Activated CD8-positive, alpha-beta memory T cell treated with anti-CD3 and anti-CD28 coated beads for 1 hour (primary cell): Measurements from ENCODE around the gene CHTF8.
A peak's percentile ranks its signal among the peaks of the same experiment; 100 is the strongest.
"Not testable (repeated sequence)": the region's sequence is repeated elsewhere in the genome, so short reads cannot be mapped to it uniquely, and the experiment has no call there.

Source experiments
- DNase-seq, 2 donors: peaks; one replicate each; pipeline ENCODE4 v3.0.0-alpha.2; 2020; ENCODE audit warnings: low read depth in 1 of 2; ENCODE audit errors: extremely low read depth in 1 of 2

The CHTF8 gene, protein sequence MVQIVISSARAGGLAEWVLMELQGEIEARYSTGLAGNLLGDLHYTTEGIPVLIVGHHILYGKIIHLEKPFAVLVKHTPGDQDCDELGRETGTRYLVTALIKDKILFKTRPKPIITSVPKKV

DNA sequence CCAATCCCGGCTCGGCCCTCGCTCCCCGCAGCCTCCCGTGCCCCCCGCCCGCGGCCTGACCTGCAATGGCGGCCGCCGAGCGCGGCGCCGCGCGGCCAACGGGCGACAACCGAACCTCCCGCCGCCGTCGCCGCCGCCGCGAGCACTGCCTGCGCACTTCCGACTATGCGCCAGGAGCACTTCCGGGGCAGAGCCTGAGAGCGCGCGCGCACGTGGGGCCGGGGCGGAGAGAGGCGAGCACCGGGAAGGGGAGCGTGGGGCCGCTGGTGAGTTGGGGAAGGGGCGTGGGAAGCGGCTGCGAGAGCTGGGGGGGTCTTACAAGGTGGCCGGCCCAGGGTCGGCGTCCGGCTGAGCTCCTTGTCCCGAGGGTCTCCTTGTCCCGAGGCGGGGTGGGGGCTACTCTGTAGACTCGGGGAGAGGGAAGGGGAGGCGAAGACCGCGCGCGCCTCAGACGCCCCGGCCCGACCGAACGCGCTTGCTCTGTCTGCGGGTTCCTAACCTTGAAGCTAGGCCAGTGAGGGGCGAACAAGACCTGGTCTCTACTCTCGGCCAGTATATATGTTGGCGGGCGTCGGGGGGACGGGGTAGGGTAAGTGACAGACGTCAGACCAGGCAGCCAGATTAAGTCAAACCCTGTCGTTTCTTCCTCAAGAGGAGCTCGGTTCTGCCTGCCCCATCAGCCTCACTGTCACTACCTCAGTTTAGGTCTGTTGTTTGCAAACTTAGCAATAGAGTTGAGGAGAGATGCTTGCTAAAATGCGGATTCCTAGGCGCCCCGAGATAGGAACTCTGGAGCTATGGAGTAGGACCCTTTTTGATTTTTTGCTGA lies at the start of gene CHTF8, which contains the start of gene UTP4:
Gene CHTF8 (minus strand): TSS at position 165 of the 829 bp plus-strand sequence. CDS start 11,130 bp downstream, outside the sequence.
Gene UTP4 (plus strand): TSS at position 226 of the 829 bp plus-strand sequence. CDS start 811 bp downstream, outside the sequence.
- DNase-seq: peak; percentile 44 to 80

GRCh38 chr16:69180011-69180338 lies 47.6 kb upstream of the CHTF8 start:
- no peak for DNase-seq

DNA sequence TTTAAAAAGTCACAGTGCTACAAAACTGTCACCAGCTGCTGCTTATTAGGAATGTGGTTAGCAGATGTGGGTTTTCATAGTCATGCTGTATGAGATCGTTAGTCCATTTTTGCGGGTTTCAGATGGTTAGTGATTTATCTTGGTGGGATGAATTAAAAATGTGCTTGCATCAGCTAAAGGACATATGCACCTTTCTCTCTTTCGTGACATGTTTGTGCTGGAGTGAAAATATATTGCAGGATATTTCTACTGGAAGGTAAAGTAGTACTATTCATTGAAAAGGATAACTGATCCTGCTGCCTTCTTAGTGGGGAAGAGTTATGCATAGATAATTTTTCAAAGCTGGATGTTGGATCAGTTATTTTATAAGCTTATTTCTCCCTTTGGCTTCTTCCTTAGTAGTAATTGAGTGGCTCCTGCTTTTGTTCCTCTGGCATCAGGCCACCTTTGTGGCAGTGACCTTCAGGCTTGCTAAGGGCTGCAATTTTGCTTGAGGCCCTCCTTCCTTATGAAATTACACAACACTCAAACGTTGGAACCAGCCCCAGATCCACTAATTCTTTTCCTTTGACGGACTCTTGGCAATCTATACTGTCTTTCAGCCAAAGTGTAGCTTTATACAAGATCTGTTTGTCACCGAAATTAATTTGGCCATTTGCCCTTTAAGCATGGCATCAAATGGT lies 47.1 kb upstream of the CHTF8 start:
- no peak for DNase-seq

DNA sequence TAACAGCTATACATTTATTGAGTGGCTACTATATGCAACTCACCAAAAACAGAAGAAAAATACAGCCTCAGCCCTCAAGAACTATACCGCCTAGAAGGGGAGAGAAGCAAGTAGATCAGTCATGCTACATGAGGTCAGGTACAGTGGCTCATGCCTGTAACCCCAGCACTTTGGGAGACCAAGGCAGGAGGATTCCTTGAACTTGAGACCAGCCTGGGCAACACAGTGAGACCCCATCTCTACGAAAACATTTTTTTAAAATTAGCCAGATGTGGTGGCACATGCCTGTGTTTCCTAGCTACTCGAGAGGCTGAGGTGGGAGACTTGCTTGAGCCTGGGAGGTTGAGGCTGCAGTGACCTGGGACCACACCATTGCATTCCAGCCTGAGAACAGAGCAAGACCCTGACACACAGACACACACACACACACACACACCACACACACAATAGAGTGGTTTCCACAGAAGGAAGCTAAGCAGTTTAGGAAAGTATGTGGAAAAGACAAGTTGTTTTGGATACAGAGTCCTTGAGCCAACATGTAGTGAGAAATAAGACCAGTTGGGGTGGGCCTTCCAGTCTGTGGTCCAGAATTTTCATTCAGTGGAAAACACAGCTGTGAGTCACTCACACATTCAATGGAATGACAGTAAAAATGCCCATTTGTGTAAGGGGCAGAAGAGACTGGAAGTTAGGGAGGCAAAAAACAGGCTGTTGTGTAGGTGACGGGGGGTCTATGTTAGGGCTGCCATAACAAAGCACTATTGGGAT lies 43.8 kb upstream of the CHTF8 start:
- no peak for DNase-seq

- no peak for DNase-seq
These were observed 39.1 kb upstream of the CHTF8 start for GRCh38 chr16:69171325-69172084.

DNA sequence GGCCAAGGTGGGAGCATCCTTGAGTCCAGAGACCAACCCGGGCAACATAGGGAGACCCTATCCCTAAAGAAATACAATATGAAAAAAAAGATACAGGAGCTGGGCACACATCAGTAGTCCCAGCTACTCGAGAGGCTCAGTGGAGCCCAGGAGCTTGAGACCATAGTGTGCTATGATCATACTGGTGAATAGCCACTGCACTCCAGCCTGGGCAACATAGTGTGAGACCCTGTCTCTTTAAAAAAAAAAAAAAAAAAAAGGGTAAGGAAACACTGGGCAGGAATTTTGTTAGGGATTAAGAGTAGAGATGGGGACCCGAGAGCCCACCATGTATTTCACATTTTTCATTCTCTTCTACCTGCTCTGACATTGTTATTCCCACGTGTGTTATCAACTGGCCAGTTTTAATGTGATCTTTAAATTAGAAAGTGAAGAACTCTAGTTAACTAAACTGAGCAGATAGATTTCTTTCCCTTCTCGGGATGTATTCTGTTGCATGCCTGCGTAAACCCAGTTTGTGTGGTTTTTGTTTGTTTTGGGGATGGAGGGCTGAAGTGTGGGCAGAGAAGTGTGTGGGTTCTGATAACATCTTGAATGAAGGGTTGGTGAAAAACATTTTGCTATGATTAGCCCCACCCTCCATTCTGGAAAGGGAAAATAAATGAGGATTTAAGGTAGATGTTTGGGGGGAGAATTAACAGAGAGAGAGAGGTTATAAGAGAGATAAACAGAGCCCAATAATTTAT lies 37.4 kb upstream of the CHTF8 start:
- no peak for DNase-seq

- DNase-seq: no peak
These were observed 36.7 kb upstream of the CHTF8 start for GRCh38 chr16:69169051-69169450.

- no peak for DNase-seq
These were observed 34.9 kb upstream of the CHTF8 start for GRCh38 chr16:69166946-69167930.

DNA sequence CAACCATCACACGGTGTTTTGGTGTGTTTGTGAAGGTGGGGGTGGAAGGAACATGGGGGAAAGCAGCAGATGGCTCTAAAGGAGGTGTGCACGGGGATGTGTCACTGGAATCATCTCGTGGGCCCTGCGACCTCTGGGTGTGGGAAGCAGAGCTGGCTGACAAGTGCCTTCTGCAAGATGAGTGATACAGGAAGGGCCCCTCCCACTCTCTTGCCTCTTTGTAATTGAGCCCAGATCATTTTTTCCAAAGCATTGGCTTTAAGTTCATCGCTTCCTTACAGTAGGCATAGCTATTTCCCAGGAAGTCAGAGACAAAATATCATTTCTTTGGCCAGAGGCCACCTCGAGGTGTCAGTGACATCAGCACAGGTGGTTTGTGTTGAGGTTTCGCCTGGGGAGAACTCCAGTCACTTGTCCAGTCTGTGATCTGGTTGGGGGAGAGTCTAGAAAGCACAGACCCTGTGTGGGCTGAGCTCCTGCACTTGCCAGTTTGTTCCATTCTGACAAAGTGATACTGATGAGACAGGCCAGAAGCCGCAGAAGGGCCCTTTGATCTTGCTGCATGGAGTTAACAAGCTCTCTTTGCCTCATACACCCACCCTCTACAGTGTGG lies 33.9 kb upstream of the CHTF8 start:
- no peak for DNase-seq

DNA sequence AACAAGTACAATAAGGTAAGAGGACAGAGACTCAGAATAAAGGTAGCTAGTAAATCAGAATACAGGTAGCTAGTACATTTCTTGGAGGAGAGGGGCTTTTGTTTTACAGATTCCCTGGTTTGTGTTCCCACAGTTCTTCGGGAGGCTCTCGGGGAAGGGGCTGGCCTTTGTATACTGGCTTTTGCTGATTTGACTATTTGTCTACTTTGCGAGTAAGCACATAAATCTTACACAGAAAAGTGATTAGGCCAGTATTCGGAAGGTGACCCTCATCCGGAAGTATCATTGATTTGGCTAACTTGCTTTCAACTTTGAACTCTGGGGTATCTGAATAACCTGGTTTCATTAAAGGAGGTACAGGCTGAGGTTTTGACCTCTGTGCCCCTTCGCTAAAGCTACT lies 33.2 kb upstream of the CHTF8 start:
- no peak for DNase-seq

DNA sequence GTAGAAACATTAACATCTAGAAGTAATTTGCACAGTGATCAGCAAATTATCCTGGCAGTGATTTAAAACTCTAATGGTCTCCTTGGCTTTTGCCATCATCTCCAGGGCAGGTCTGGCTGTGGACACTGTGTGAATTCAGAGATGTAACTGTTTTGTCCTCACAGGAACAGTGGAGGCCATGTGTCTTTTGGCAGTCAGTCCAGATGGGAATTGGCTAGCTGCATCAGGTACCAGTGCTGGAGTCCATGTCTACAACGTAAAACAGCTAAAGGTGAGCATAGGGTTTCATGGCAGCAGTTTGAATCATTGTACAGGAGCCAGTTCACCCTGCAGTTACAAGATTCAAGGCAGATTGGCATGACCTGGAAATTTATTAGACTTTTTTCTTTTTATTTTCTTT lies 27.8 kb upstream of the CHTF8 start:
- DNase-seq: no peak

DNA sequence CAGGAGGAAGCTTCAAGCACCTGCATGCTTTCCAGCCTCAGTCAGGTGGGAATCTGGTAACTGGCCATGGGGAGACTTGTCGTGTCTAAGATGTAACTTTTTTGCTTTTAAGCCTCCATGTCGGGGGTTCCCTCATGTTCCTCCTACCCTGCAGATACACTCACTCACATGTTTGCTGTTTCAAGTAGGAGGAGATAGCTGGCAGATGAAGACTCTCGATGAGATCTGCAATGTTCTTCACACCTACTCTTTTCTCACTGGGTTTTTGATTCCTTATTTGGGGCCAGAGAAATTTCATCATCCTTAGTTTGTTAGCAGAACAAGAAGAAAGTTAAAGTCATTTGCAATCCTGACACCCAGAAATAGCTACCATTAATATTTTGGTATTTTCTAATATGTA lies 24.8 kb upstream of the CHTF8 start:
- no peak for DNase-seq

GRCh38 chr16:69150146-69150865 lies 17.9 kb upstream of the CHTF8 start:
- DNase-seq: no peak

DNA sequence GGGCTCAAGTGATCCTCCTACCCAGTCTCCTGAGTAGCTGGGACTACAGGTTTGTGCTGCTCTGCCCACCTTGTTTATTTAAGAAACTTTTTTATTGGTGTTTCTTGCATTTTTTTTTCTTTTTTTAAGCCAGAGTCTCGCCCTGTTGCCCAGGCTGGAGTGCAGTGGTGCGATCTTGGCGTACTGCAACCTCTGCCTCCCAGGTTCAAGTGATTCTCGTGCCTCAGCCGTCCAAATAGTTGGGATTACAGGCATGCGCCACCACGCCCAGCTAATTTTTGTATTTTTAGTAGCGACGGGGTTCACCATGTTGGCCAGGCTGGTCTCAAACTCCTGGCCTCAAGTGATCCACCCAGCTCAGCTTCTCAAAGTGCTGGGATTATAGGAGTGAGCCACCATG lies 17.2 kb upstream of the CHTF8 start:
- not testable (repeated sequence) for DNase-seq

DNA sequence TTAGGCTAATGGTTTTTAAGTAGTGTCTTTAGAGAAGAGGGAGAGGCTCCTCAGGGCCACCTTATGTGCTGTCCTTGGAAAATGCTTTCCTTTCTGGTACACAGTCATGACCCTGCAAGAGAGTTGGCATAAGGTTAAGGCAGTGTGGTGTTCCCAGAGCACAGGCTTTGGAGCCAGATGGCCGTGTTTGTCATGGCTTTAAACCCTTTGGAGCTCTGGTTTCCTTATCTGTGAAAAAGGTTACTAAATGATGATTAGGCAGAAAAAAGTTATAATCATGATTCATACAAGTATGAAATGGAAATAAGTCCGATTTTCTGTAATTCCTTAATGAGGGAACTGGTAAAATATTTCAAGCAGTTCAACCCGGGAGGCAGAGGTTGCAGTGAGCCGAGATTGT lies 13.3 kb upstream of the CHTF8 start:
- DNase-seq: no peak

DNA sequence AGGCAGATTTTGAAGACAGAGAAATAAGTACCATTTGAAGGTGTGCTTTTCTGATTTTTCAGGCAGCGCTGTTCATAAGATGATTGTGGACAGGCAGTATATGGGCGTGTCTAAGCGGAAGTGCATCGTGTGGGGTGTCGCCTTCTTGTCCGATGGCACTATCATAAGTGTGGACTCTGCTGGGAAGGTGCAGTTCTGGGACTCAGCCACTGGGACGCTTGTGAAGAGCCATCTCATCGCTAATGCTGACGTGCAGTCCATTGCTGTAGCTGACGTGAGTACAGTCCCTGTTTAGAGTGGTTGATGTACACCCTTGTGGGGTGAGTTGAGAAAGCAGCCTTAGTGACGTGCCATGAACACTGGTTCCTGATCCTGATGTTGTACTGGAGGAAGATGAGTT lies 10.7 kb upstream of the CHTF8 start:
- DNase-seq: no peak

GRCh38 chr16:69141936-69142335 lies 9.5 kb upstream of the CHTF8 start:
- no peak for DNase-seq

DNA sequence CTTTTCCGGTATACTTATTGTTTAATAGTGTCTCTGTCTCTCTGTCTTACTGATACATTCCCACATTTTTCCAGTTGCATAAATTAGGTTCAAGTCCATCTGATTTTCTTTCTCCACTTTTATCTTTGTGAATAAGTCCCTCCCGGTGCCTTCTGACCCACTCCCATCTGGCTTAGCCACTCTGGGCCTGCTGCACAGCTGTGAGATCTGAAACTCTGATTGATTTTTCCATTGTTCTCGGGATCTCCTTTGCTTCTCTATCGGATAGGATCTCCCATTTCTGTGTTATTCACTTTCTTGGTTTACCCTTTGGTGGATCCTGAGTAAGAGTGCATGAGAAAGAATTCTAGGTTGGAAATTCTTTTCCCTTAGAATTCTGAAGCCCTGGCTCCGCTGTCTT lies 8.6 kb upstream of the CHTF8 start:
- no peak for DNase-seq
